Measurements from ENCODE around the gene DCAKD. TPM values are rescaled to one million over a fixed set of nuclear protein-coding genes. Genes with fewer than 3 reads are reported as not detected.

The DCAKD gene
- total RNA-seq, 1 donor from 2014 or later, result 25.6 TPM

- ATAC-seq (no peak), DNase-seq (no peak)
- intact Hi-C loops (cut with micrococcal nuclease), result no loop called here
Observed at GRCh38 chr17:45016237-45016636, 35.2 kb downstream of the DCAKD start.

- ATAC-seq (peak; percentile 81), DNase-seq (peak; percentile 59)
- intact Hi-C loops (cut with micrococcal nuclease), result no loop called here
Observed at GRCh38 chr17:45013021-45013997, 38.1 kb downstream of the DCAKD start.

- no peak for ATAC-seq
- intact Hi-C loops (cut with micrococcal nuclease), result no loop called here
Observed at GRCh38 chr17:45011767-45012166, 39.7 kb downstream of the DCAKD start.

GRCh38 chr17:45009676-45010467, 41.6 kb downstream of the DCAKD start:
- DNase-seq, result no peak
- intact Hi-C loops (cut with micrococcal nuclease), result no loop called here
- ATAC-seq, result no peak

More at GRCh38 chr17:45011767-45012166, 39.7 kb downstream of the DCAKD start:
- DNase-seq, result no peak

- DNase-seq (no peak), ATAC-seq (no peak)
- intact Hi-C loops (cut with micrococcal nuclease), result no loop called here
Observed at GRCh38 chr17:45008216-45008615, 43.2 kb downstream of the DCAKD start.

- intact Hi-C loops (cut with micrococcal nuclease), result no loop called here
- no peak for ATAC-seq
Observed at GRCh38 chr17:45006927-45007461, 44.4 kb downstream of the DCAKD start.

GRCh38 chr17:45005700-45006099, 45.7 kb downstream of the DCAKD start:
- no peak for ATAC-seq
- DNase-seq, result no peak
- intact Hi-C loops (cut with micrococcal nuclease), result no loop called here

More at GRCh38 chr17:45006927-45007461, 44.4 kb downstream of the DCAKD start:
- DNase-seq, result no peak

- intact Hi-C loops (cut with micrococcal nuclease), result no loop called here
- DNase-seq (no peak), ATAC-seq (no peak)
Observed at GRCh38 chr17:45004388-45004787, 47.0 kb downstream of the DCAKD start.

GRCh38 chr17:45003877-45004276, 47.6 kb downstream of the DCAKD start:
- intact Hi-C loops (cut with micrococcal nuclease), result no loop called here
- ATAC-seq (no peak), DNase-seq (no peak)

GRCh38 chr17:45001310-45001709, 50.1 kb downstream of the DCAKD start:
- ATAC-seq (no peak), DNase-seq (no peak)
- intact Hi-C loops (cut with micrococcal nuclease), result no loop called here

- ATAC-seq (no peak), DNase-seq (no peak)
- intact Hi-C loops (cut with micrococcal nuclease), result no loop called here
Observed at GRCh38 chr17:44999433-44999832, 52.0 kb downstream of the DCAKD start.

GRCh38 chr17:44998646-44999045, 52.8 kb downstream of the DCAKD start:
- intact Hi-C loops (cut with micrococcal nuclease), result no loop called here
- ATAC-seq, result no peak

GRCh38 chr17:44997733-44998520, 53.5 kb downstream of the DCAKD start:
- intact Hi-C loops (cut with micrococcal nuclease), result no loop called here
- ATAC-seq (peak; percentile 80), DNase-seq (peak; percentile 69)

More at GRCh38 chr17:44998646-44999045, 52.8 kb downstream of the DCAKD start:
- DNase-seq, result no peak

- intact Hi-C loops (cut with micrococcal nuclease), result no loop called here
- DNase-seq (no peak), ATAC-seq (no peak)
Observed at GRCh38 chr17:44996304-44996703, 55.1 kb downstream of the DCAKD start.

- DNase-seq (peak; percentile 71), ATAC-seq (peak; percentile 82)
- intact Hi-C loops (cut with micrococcal nuclease), result no loop called here
Observed at GRCh38 chr17:44995436-44996001, 55.9 kb downstream of the DCAKD start.

GRCh38 chr17:44992242-44992939, 59.0 kb downstream of the DCAKD start:
- intact Hi-C loops (cut with micrococcal nuclease), result no loop called here
- ATAC-seq, result no peak
- DNase-seq, result no peak

- DNase-seq (no peak), ATAC-seq (no peak)
- intact Hi-C loops (cut with micrococcal nuclease), result no loop called here
Observed at GRCh38 chr17:44990994-44991393, 60.4 kb downstream of the DCAKD start.

- no peak for DNase-seq
- no peak for ATAC-seq
- intact Hi-C loops (cut with micrococcal nuclease), result no loop called here
Observed at GRCh38 chr17:44989552-44990138, 61.8 kb downstream of the DCAKD start.
